ENCODE data around the gene DENND2D.

GRCh38 chr1:111225717-111226400, 25.4 kb upstream of the DENND2D start:
- no peak for TF ChIP-seq TSHZ2 (CRISPR knock-in tag; IDR thresholded peaks at IDR 0.05)
- TF ChIP-seq TCF4 (CRISPR knock-in tag; IDR thresholded peaks at IDR 0.05; ENCODE audit: borderline replicate concordance) = no peak
- TF ChIP-seq CSDC2 (CRISPR knock-in tag; IDR thresholded peaks at IDR 0.05) = no peak
- TF ChIP-seq ARNTL (CRISPR knock-in tag; IDR thresholded peaks at IDR 0.05; ENCODE audit: borderline replicate concordance, low read depth) = no peak
- TF ChIP-seq ZFP3 (CRISPR knock-in tag; IDR thresholded peaks at IDR 0.05) = no peak
